ENCODE results near the gene A3GALT2.

The A3GALT2 gene

GRCh38 chr1:33273961-33274371, 46.9 kb downstream of the A3GALT2 start:
- H3K27me3 ChIP-seq (replicated peaks; ENCODE audit: control insufficient read depth, insufficient read depth, low read length) = no peaks in the 10 kb centered on the region
- no peak for DNase-seq (ENCODE audit: extremely low read depth, insufficient read length)
- no peak overlapping the region for H3K4me3 ChIP-seq (replicated peaks; ENCODE audit: low read depth, low read length)
- TF ChIP-seq CTCF (IDR thresholded peaks at IDR 0.05; ENCODE audit: insufficient read depth, low read length, poor library complexity, severe bottlenecking) = no peak
- no peaks in the 10 kb centered on the region for H3K36me3 ChIP-seq (ENCODE audit: control insufficient read depth, insufficient read depth, low read length)

GRCh38 chr1:33273406-33273805, 47.5 kb downstream of the A3GALT2 start:
- Histone ChIP-seq H3K27me3 (replicated peaks; ENCODE audit: control insufficient read depth, insufficient read depth, low read length) (no peaks in the 10 kb centered on the region), H3K36me3 (ENCODE audit: control insufficient read depth, insufficient read depth, low read length) (no peaks in the 10 kb centered on the region), H3K4me3 (replicated peaks; ENCODE audit: low read depth, low read length) (no peak overlapping the region)
- DNase-seq (ENCODE audit: extremely low read depth, insufficient read length) = no peak
- no peak for TF ChIP-seq CTCF (IDR thresholded peaks at IDR 0.05; ENCODE audit: insufficient read depth, low read length, poor library complexity, severe bottlenecking)

GRCh38 chr1:33272930-33273329, 48.0 kb downstream of the A3GALT2 start:
- H3K36me3 ChIP-seq (ENCODE audit: control insufficient read depth, insufficient read depth, low read length) = no peaks in the 10 kb centered on the region
- TF ChIP-seq CTCF (IDR thresholded peaks at IDR 0.05; ENCODE audit: insufficient read depth, low read length, poor library complexity, severe bottlenecking) = no peak
- H3K27me3 ChIP-seq (replicated peaks; ENCODE audit: control insufficient read depth, insufficient read depth, low read length) = no peaks in the 10 kb centered on the region
- no peak overlapping the region for H3K4me3 ChIP-seq (replicated peaks; ENCODE audit: low read depth, low read length)
- no peak for DNase-seq (ENCODE audit: extremely low read depth, insufficient read length)

GRCh38 chr1:33272509-33272908, 48.4 kb downstream of the A3GALT2 start:
- H3K27me3 ChIP-seq (replicated peaks; ENCODE audit: control insufficient read depth, insufficient read depth, low read length) = no peaks in the 10 kb centered on the region
- no peak for TF ChIP-seq CTCF (IDR thresholded peaks at IDR 0.05; ENCODE audit: insufficient read depth, low read length, poor library complexity, severe bottlenecking)
- H3K4me3 ChIP-seq (replicated peaks; ENCODE audit: low read depth, low read length) = no peak overlapping the region
- H3K36me3 ChIP-seq (ENCODE audit: control insufficient read depth, insufficient read depth, low read length) = no peaks in the 10 kb centered on the region
- no peak for DNase-seq (ENCODE audit: extremely low read depth, insufficient read length)

GRCh38 chr1:33271666-33272505, 49.0 kb downstream of the A3GALT2 start:
- no peak for TF ChIP-seq CTCF (IDR thresholded peaks at IDR 0.05; ENCODE audit: insufficient read depth, low read length, poor library complexity, severe bottlenecking)
- no peak overlapping the region for H3K4me3 ChIP-seq (replicated peaks; ENCODE audit: low read depth, low read length)
- no peaks in the 10 kb centered on the region for H3K27me3 ChIP-seq (replicated peaks; ENCODE audit: control insufficient read depth, insufficient read depth, low read length)
- H3K36me3 ChIP-seq (ENCODE audit: control insufficient read depth, insufficient read depth, low read length) = no peaks in the 10 kb centered on the region
- DNase-seq (ENCODE audit: extremely low read depth, insufficient read length) = no peak

All from GM06990 (cell line).